GM19099 (cell line): ENCODE results near the gene CYP2C9.

Experiments used
- POLR2A ChIP-seq: IDR thresholded peaks from 3 replicates; pipeline ENCODE4 v1.6.1; 2011; ENCODE audit warnings: low read depth; ENCODE audit not compliant: insufficient read length; ENCODE audit errors: extremely low read depth

The CYP2C9 gene

DNA sequence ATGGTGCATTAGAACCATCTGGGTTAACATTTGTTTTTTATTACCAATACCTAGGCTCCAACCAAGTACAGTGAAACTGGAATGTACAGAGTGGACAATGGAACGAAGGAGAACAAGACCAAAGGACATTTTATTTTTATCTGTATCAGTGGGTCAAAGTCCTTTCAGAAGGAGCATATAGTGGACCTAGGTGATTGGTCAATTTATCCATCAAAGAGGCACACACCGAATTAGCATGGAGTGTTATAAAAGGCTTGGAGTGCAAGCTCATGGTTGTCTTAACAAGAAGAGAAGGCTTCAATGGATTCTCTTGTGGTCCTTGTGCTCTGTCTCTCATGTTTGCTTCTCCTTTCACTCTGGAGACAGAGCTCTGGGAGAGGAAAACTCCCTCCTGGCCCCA lies at the start of gene CYP2C9:
TSS of gene CYP2C9 (plus strand) at position 276 of the 400 bp plus-strand sequence. CDS start at position 301, 25 bp downstream.
- TF ChIP-seq POLR2A: no peak

DNA sequence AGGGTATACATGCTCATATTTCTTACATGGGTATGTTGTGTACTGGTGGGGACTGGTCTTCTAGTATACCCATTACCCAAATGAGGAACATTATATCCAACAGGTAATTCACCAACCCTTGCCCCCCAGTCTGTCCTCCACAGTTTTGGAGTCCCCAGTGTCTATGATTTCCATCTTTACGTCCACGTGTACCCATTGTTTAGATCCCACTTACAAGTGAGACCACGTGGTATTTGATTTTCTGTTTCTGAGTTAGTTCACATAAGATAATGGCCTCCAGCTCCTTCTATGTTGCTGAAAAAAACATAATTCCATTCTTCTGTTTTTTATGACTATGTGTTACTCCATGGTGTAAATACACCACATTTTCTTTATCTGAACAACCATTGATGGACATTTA lies 49.3 kb upstream of the CYP2C9 start:
- TF ChIP-seq POLR2A: no peak

DNA sequence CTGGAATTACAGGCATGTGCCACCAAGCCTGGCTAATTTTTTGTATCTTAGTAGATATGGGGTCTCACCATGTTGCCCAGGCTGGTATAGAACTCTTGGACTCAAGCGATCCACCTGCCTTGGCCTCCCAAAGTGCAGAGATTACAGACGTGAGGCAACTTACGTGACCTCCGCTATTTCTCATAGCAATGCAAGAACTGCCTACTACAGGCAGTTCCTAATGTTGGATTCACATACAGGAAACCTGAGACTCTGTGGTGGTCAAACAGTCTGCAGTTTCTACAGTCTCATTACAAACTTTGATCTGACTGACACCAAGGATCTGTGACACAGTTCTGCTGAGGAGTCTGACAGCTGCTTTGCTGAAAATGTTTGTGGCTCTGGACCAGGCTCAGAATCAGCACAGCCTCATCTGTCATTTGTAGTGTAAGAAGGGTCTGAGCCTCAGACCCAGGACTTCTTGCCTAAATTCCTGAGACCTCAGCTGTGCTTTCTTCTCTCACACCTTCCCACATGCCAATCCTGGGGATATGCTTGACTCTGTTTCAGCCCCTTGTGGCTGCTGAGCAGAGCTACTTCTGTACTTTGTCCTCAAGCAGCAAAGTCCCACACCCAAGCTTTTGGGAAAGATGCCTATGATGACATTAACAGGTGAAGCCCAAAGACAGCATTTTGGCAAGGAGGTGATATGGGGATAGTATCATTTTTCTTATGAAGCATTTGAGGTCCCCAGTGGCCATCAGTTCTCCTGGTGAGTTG lies 48.0 kb upstream of the CYP2C9 start:
- TF ChIP-seq POLR2A: no peak

DNA sequence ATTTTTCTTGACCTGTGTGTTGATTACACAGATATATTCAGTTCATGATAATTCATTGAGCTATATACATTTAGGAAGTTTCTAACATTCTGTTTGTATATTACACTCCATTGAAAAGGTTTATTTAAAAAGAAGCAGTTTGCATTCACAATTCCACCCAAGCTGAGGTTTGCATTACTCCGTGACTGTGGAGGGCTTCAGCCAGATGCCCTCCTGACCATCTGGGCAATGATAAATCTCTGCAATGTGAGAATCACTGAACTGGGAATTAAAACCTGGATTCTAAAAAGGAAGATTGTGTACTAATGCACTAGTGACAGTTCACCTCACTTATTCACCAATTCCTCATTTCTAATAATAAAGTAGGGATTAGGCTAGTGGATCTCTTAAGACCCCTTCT lies 36.4 kb upstream of the CYP2C9 start:
- no peak for TF ChIP-seq POLR2A

DNA sequence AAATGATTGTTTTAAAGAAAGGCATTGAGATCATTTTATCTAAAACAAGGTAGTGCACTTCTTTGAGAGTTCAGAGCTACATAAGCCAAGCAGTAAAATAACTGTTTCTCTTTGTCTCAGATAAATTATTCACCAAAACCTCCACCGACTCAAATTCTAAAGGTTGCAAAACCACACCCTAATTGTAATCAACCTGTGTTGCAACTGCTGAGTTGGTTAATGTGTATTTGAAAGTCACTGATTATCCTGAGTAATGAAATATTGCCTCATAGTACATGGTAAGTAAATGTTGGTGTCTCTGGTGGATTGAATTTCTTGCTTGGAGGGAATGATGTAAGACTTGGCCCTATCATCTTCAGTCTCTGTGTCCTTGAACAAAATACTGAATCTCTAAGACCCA lies 35.9 kb upstream of the CYP2C9 start:
- no peak for TF ChIP-seq POLR2A

DNA sequence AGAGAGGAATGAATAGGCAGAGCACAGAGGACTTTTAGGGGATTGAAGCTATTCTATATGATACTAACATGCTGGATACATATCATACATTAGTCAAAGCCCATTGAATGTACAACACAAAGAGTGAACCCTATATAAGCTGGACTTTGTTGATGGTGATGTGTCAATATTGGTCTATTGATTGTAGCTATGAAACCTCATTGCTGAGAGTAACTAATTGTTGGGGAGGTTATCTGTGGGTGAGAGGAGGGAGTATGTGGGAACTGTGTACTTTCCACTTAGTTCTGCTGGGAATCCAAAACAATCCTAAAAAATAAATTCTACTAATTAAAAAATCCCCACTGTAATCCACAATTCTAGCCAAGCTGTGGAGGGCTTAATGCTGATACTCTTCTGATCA lies 22.0 kb upstream of the CYP2C9 start:
- TF ChIP-seq POLR2A: no peak

DNA sequence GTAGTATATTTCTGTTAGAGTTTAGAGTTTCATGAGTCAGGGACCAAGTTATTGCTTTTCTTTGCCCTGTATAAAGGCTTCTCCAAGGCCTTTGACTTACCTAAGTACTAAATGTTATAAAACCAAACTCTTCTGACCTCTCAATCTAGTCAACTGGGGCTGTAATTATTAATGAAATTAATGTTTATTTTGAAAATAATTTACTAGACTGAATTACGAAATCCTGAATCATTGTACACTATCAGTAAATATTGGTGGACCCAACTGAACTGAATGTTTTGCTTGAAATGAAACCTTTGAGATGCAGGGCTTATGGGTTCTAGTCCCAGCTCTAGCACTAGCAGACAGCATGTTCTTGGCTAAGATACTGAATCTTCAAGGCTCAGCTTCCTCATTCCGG lies 1.7 kb upstream of the CYP2C9 start:
- TF ChIP-seq POLR2A: no peak

DNA sequence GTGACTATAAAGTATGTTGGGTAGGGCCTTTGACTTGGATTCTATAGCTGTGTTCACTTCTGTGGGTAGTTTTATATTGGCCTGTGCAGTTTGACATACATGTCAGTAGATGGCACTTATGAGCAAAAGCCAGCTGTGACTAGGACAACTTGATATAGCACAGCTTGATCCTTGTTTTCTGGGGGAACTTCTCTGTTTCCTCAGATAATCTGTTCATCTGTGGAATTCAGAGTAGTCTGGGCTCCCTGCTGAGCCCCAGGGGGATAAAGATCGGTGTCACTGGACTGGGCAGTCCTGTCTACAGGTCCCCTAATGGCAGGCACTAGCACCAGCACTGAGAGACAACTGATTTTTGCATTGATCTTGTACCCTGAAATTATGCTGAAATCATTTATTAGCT lies 25.4 kb downstream of the CYP2C9 start:
- TF ChIP-seq POLR2A: no peak

DNA sequence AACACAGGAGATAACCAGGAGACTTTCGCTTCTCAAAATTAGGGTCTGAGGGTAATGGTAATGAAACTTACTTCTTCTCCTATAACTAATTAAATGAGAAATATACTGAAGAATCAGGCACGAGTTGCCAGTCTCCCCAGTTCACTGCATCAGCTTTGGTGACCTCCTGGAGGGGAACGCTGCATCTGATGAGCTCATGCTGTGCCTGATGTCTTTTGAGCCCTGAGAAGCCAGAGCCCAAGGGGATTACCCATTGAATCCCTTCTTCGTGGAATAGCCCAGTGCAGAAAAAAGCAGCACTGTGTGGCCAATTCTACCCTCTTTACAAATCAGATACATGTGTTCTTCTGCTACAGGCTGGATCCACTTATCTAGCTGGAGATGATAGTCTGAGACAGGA lies 45.1 kb downstream of the CYP2C9 start:
- TF ChIP-seq POLR2A: no peak

DNA sequence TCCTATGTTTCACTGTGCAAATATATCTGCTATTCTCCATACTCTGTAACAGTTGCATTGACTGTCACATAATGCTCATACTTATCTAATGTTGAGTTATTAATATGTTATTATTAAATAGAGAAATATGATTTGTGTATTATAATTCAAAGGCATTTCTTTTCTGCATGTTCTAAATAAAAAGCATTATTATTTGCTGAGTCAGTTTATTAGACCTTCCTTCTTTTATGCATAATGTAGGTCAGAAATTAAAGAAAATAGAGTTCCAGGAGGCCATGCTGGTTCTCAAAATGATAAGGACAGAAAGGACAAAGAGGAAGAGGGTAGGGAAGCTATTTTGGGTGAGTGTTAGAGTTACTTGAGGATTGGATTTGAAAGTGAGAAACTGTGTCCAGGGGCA lies 50.7 kb downstream of the CYP2C9 start:
- TF ChIP-seq POLR2A: no peak

DNA sequence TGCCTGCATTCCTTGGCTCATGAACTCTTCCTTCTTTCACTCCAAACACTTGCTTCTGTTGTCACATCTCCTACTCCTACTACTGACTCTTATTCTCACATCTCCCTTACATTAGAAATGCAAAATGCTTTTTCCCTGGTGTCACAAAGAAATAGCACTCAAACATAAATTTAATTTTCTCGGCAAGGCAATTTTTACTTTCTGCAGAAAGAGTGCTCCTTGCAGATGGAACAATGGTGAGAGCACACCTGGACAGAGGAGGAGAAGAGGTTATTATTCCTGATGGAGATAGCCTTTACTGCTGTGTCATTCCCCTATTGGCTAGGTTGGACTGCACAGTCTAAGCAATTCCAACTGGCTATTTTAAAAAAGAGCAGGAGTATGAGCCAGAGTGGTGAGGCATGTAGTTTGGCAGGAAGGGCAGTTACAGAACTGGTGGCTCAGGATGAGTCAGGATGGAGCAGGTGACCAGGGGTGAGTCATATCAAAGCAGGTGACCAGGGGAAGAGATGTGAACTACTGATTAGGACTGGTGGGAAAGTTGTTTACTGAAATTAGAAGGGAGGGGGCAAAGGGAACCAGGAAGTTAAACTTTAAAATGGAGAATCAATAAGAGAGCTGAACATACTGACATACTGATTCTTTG lies 52.9 kb downstream of the CYP2C9 start:
- no peak for TF ChIP-seq POLR2A

DNA sequence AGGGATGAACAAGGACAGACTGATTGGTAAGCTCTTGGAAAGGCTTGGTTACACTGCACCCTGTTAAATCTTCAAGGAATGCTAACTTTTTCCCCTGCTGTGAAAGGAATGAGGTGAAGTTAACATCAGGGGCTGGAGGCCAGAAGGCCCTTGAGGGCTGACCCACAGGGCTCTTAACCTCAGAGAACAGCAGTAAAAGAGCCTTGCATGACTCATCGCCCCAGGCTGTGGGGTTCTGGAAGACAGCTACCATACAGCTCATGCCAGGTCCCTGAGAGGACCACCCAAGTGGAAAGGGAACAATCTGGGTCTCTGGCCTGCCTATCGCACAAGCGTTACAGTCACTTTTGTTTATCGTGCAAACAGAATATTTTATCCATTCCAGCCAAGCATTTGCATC lies 54.4 kb downstream of the CYP2C9 start:
- TF ChIP-seq POLR2A: no peak

DNA sequence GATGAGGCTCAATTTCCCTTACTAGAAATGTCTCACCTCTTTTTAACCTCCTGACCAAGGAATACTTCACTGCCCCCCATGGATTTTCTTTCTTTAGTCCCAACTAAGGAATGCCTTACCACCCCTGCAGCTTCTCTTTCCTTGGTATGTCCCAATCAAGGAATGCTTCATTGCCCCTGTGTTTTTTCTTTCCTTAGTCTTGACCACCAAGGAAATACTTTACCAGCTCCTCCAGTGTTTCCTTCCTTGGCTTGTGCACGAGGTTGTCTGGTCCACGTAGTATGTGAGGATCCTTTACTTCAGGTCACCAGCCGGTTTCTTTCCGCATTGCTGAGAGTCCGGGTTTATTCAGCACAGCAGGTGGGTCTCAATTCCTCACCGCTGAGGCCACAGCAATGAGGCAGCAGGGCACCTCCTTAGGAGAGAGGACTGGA lies 59.3 kb downstream of the CYP2C9 start:
- no peak for TF ChIP-seq POLR2A

DNA sequence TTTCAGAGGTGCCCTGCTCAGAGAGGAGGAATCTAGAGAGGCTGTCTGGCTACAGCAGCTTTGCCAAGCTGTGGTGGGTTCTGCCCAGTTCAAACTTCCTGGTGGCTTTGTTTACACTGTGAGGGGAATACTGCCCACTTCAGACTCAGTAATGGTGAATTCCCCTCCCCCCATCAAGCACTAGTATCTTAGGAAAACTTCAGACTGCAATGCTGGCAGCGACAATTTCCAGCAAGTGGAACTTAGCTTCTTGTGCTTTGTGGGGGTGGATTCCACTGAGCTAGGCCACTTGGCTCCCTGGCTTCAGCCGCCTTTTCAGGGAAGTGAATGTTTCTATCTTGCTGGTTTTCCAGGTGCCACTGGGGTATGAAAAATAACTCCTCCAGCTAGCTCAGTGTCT lies 88.0 kb downstream of the CYP2C9 start:
- no peak for TF ChIP-seq POLR2A

DNA sequence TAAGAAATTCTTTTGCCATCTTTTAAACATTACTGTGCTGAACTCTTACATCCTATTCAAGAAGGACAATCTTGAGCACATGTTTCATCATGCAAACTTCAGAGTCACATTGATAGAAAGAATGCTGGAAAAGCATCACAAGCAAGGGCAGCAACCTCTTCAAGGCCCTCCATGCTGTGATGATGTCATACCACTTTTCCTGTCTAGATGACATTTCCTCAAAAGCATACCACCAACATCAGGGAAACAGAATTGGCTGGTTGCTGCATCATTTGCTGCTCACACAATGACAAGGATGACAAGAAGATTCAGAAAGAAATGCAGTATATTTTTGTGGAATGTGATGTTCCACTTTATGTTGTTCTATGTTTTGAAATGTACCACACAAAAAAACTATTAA lies 93.2 kb downstream of the CYP2C9 start:
- TF ChIP-seq POLR2A: no peak

DNA sequence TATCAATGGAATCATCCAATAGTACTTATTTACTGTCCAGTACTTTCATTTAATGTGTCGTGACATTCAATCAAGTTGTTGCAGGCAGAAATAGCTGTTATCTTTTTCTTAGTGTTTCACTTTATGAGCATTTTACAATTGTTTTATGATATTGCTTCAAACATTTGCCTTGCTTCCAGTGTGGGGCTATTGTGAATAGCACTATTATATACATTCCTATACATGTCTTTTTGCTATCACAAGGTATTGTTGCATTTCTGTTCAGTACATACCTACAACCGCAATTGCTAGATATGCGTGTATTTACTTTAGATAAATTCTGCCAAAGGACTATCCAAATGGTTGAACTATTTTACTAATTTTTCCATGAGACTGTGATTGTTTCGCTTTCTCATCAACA lies 95.9 kb downstream of the CYP2C9 start:
- TF ChIP-seq POLR2A: no peak
